DOHH2 (cell line): ENCODE results near the gene ZYG11B.
A peak's percentile ranks its signal among the peaks of the same experiment; 100 is the strongest.
"Not testable (repeated sequence)": the region's sequence is repeated elsewhere in the genome, so short reads cannot be mapped to it uniquely, and the experiment has no call there.

Experiments
- H3F3A ChIP-seq: fragments of 200-600 bp; sonication (generic), shearing (Covaris generic); 2 replicates; pipeline ENCODE4 v1.6.0; 2016; ENCODE audit warnings: antibody characterized with exemption, mild to moderate bottlenecking; ENCODE audit not compliant: control insufficient read depth, insufficient read depth
- H3K27ac ChIP-seq: fragments of 200-600 bp; sonication (generic); 2 replicates; pipeline ENCODE4 v1.5.1; 2014; ENCODE audit warnings: low read depth, mild to moderate bottlenecking, low read length, moderate library complexity
- H3K27me3 ChIP-seq: fragments of 200-600 bp; sonication (generic); 2 replicates; pipeline ENCODE4 v1.6.1; 2014; ENCODE audit warnings: mild to moderate bottlenecking, low read length, mixed read lengths; ENCODE audit not compliant: control insufficient read depth
- H3K36me3 ChIP-seq: fragments of 200-600 bp; sonication (generic); 2 replicates; pipeline ENCODE4 v1.6.1; 2014; ENCODE audit warnings: mild to moderate bottlenecking, low read length, moderate library complexity, mixed read lengths; ENCODE audit not compliant: control insufficient read depth
- H3K4me1 ChIP-seq: fragments of 200-600 bp; sonication (generic); 2 replicates; pipeline ENCODE4 v1.6.1; 2014; ENCODE audit warnings: mild to moderate bottlenecking, low read length, mixed read lengths; ENCODE audit not compliant: control insufficient read depth
- H3K4me2 ChIP-seq: fragments of 200-600 bp; sonication (generic); 2 replicates; pipeline ENCODE4 v1.6.0; 2014; ENCODE audit warnings: mild to moderate bottlenecking, low read length, moderate library complexity
- H3K4me3 ChIP-seq: fragments of 200-600 bp; sonication (generic); 2 replicates; pipeline ENCODE4 v1.5.1; 2014; ENCODE audit warnings: mild to moderate bottlenecking, low read length, mixed read lengths
- H3K79me2 ChIP-seq: fragments of 200-600 bp; sonication (generic); 2 replicates; pipeline ENCODE4 v1.6.1; 2014; ENCODE audit warnings: mild to moderate bottlenecking, low read length, mixed read lengths; ENCODE audit not compliant: control insufficient read depth
- H3K9me2 ChIP-seq: fragments of 200-600 bp; sonication (generic); replicated peaks from 2 replicates; pipeline ENCODE4 v1.6.1; 2014; ENCODE audit warnings: mild to moderate bottlenecking, low read length, mixed read lengths; ENCODE audit not compliant: control insufficient read depth
- H3K9me3 ChIP-seq: fragments of 200-600 bp; sonication (generic); 2 replicates; pipeline ENCODE4 v1.6.1; 2014; ENCODE audit warnings: antibody characterized with exemption, low read length, mixed read lengths; ENCODE audit not compliant: control insufficient read depth, insufficient read depth
- H4K20me1 ChIP-seq: fragments of 200-600 bp; sonication (generic); 2 replicates; pipeline ENCODE4 v1.6.0; 2014; ENCODE audit warnings: low read depth, mild to moderate bottlenecking, antibody characterized with exemption, low read length, moderate library complexity; ENCODE audit not compliant: control insufficient read depth, insufficient read depth
- EZH2phosphoT487 ChIP-seq: fragments of 200-600 bp; sonication (generic); IDR thresholded peaks from 2 replicates; pipeline ENCODE4 v1.6.1; 2017; ENCODE audit warnings: borderline replicate concordance, mild to moderate bottlenecking, antibody characterized with exemption, low read length, moderate library complexity, mixed read lengths
- TF ChIP-seq, protein P1 (sequence below): fragments of 200-600 bp; sonication (generic); IDR thresholded peaks from one replicate; pipeline ENCODE4 v1.5.1; 2014; ENCODE audit warnings: antibody characterized with exemption, mild to moderate bottlenecking, low read depth, low read length; ENCODE audit not compliant: poor library complexity, severe bottlenecking

The ZYG11B gene

DNA sequence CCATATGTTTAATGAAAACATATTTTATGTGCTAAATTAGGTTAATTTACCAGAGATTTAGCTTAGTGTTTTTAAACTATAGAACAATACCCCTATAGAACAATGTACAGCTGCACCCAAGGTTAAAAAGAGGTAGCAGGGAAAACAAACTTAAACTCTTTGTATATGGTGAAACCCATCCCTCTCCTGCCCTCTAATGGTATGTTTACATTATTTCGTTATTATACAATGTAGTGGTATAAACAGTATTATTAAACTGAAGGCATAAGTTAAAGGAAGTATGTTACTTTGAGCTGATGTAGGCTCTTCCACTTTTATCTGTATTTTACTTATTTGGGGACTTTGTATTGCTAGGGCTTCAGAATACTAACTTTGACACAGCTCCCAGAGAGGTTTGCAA is 99.6 kb downstream of the ZYG11B start:
- Histone ChIP-seq H3K4me3 (no peak overlapping the region), H3K9me3 (no peaks in the 10 kb centered on the region), H3K9me2 (no peaks in the 10 kb centered on the region), H3K36me3 (no peaks in the 10 kb centered on the region; the same call in 1 of the 2 replicates), H3K27me3 (no peaks in the 10 kb centered on the region), H3F3A (no peaks in the 10 kb centered on the region), H4K20me1 (no peaks in the 10 kb centered on the region), H3K79me2 (no peaks in the 10 kb centered on the region), H3K4me2 (no peak overlapping the region), H3K27ac (no peak overlapping the region), H3K4me1 (no peaks in the 10 kb centered on the region)
- no peak for TF ChIP-seq EZH2phosphoT487
- TF ChIP-seq, protein P1, sequence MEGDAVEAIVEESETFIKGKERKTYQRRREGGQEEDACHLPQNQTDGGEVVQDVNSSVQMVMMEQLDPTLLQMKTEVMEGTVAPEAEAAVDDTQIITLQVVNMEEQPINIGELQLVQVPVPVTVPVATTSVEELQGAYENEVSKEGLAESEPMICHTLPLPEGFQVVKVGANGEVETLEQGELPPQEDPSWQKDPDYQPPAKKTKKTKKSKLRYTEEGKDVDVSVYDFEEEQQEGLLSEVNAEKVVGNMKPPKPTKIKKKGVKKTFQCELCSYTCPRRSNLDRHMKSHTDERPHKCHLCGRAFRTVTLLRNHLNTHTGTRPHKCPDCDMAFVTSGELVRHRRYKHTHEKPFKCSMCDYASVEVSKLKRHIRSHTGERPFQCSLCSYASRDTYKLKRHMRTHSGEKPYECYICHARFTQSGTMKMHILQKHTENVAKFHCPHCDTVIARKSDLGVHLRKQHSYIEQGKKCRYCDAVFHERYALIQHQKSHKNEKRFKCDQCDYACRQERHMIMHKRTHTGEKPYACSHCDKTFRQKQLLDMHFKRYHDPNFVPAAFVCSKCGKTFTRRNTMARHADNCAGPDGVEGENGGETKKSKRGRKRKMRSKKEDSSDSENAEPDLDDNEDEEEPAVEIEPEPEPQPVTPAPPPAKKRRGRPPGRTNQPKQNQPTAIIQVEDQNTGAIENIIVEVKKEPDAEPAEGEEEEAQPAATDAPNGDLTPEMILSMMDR: peak; percentile 45

DNA sequence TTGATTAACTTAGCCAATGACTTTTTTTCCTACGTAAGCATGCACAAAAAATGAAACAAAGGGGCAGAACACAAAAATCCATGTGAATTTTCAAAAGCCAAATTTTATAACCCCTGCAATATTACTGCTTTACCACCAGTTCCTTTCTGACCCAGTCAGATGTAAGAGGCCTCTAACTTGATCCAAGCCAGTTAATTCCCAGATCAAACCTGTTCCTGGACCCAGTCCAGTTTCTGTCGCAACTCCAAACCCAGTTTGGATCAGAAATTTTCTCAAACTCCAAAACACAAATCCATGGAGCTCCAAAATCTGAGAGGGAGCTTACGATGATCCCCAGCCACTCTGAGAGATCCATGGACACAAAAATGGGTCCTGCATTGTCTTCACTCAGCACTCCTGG is 108.5 kb downstream of the ZYG11B start:
- H3K9me3 ChIP-seq: no peaks in the 10 kb centered on the region
- H3K27ac ChIP-seq: no peak overlapping the region
- H3K4me1 ChIP-seq: no peaks in the 10 kb centered on the region
- no peaks in the 10 kb centered on the region for H3K79me2 ChIP-seq
- H3K36me3 ChIP-seq: no peaks in the 10 kb centered on the region
- no peaks in the 10 kb centered on the region for H3F3A ChIP-seq
- H3K4me2 ChIP-seq: no peak overlapping the region
- TF ChIP-seq EZH2phosphoT487: no peak
- TF ChIP-seq, protein P1: no peak
- no peaks in the 10 kb centered on the region for H3K9me2 ChIP-seq
- H3K27me3 ChIP-seq: no peaks in the 10 kb centered on the region
- H4K20me1 ChIP-seq: no peaks in the 10 kb centered on the region
- no peak overlapping the region for H3K4me3 ChIP-seq

DNA sequence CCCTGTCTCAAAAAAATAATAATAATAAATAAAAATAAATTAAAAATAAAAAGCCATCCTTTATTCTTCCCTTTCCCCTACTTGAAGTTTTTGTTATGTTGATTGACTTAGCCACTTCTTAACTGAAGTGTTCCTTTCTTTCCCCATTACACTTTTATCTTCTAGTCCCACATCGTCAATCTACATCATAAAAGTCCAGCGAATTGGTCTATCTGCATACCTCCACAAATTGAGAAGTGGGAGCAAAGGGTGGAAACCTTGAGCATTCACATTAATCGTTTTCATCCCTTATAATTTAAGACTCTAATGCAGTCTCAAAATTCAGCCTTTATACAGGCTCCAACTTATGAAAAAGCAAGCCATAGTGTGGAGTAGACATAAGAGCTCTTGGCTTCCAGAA is 109.8 kb downstream of the ZYG11B start:
- Histone ChIP-seq H3K4me2 (no peak overlapping the region), H3K4me1 (no peaks in the 10 kb centered on the region)
- TF ChIP-seq, protein P1: no peak
- TF ChIP-seq EZH2phosphoT487: no peak

DNA sequence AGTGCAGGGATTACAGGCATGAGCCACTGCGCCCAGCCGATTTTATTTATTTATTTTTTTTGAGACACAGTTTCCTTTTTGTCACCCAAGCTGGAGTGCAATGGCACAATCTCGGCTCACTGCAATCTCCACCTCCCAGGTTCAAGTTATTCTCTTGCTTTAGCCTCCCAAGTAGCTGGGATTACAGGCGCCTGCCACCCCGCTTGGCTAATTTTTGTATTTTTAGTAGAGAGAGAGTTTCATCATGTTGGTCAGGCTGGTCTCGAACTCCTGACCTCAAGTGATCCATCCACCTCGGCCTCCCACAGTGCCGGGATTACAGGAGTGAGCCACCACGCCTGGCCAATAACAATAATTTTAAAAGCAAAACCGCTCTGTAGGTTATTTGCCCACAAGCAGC is 112.9 kb downstream of the ZYG11B start:
- not testable (repeated sequence) for H3K36me3 ChIP-seq, H4K20me1 ChIP-seq, H3K27ac ChIP-seq, H3K27me3 ChIP-seq, H3K79me2 ChIP-seq, H3K4me2 ChIP-seq, H3K4me3 ChIP-seq, H3K9me2 ChIP-seq, H3F3A ChIP-seq, H3K9me3 ChIP-seq, H3K4me1 ChIP-seq

More for the DNA sequence above, 109.8 kb downstream of the ZYG11B start:
- Histone ChIP-seq H4K20me1 (no peaks in the 10 kb centered on the region), H3F3A (no peaks in the 10 kb centered on the region), H3K4me3 (no peak overlapping the region), H3K9me3 (no peaks in the 10 kb centered on the region), H3K79me2 (no peaks in the 10 kb centered on the region), H3K27me3 (no peaks in the 10 kb centered on the region), H3K27ac (no peak overlapping the region), H3K36me3 (no peaks in the 10 kb centered on the region), H3K9me2 (no peaks in the 10 kb centered on the region)
